ENCODE data around the gene COX7C.
"Not testable (repeated sequence)": the region's sequence is repeated elsewhere in the genome, so short reads cannot be mapped to it uniquely, and the experiment has no call there.

Gene COX7C

GRCh38 chr5:86631165-86631564 is 13.4 kb downstream of the COX7C start:
- H3K27ac Mint-ChIP-seq: no peak overlapping the region
- no peaks in the 10 kb centered on the region for H3K9me3 Mint-ChIP-seq
- no peak for DNase-seq
- no peaks in the 10 kb centered on the region for H3K36me3 Mint-ChIP-seq
- H3K4me1 Mint-ChIP-seq: no peaks in the 10 kb centered on the region
- H3K4me3 Mint-ChIP-seq: no peak overlapping the region
- peaks cover 29 to 49% of the 10 kb centered on the region in 2 donors for H3K27me3 Mint-ChIP-seq
- ATAC-seq (replicated peaks): no peak

GRCh38 chr5:86640998-86641397 is 23.3 kb downstream of the COX7C start:
- ATAC-seq (replicated peaks): no peak
- Mint-ChIP-seq H3K4me3 (no peak overlapping the region), H3K27me3 (peaks cover 6 to 8% of the 10 kb centered on the region in 2 donors), H3K4me1 (no peaks in the 10 kb centered on the region), H3K36me3 (no peaks in the 10 kb centered on the region), H3K9me3 (no peaks in the 10 kb centered on the region), H3K27ac (no peak overlapping the region)
- no peak for DNase-seq

GRCh38 chr5:86644843-86645242 is 27.1 kb downstream of the COX7C start:
- no peaks in the 10 kb centered on the region for H3K36me3 Mint-ChIP-seq

GRCh38 chr5:86645885-86646284 is 28.1 kb downstream of the COX7C start:
- ATAC-seq (replicated peaks) (no peak), DNase-seq (no peak)
- Mint-ChIP-seq H3K4me3 (no peak overlapping the region), H3K9me3 (no peaks in the 10 kb centered on the region), H3K4me1 (no peaks in the 10 kb centered on the region), H3K27me3 (peaks cover 8 to 9% of the 10 kb centered on the region in 2 donors), H3K27ac (no peak overlapping the region), H3K36me3 (no peaks in the 10 kb centered on the region)

More at GRCh38 chr5:86644843-86645242, 27.1 kb downstream of the COX7C start:
- Mint-ChIP-seq H3K4me3 (no peak overlapping the region), H3K27me3 (peaks cover 8 to 9% of the 10 kb centered on the region in 2 donors), H3K27ac (no peak overlapping the region), H3K4me1 (no peaks in the 10 kb centered on the region), H3K9me3 (no peaks in the 10 kb centered on the region)
- DNase-seq (no peak), ATAC-seq (replicated peaks) (no peak)

- H3K9me3 Mint-ChIP-seq: no peaks in the 10 kb centered on the region
- peaks cover 8 to 9% of the 10 kb centered on the region in 2 donors for H3K27me3 Mint-ChIP-seq
- no peak overlapping the region for H3K27ac Mint-ChIP-seq
- no peaks in the 10 kb centered on the region for H3K36me3 Mint-ChIP-seq
- H3K4me1 Mint-ChIP-seq: no peaks in the 10 kb centered on the region
- no peak for DNase-seq
- no peak for ATAC-seq (replicated peaks)
- no peak overlapping the region for H3K4me3 Mint-ChIP-seq
These were observed 28.9 kb downstream of the COX7C start for GRCh38 chr5:86646671-86647070.

- Mint-ChIP-seq H3K4me1 (no peaks in the 10 kb centered on the region), H3K4me3 (no peak overlapping the region), H3K27me3 (peaks cover 8 to 9% of the 10 kb centered on the region in 2 donors), H3K36me3 (no peaks in the 10 kb centered on the region), H3K27ac (no peak overlapping the region), H3K9me3 (no peaks in the 10 kb centered on the region)
- ATAC-seq (replicated peaks) (no peak), DNase-seq (no peak)
These were observed 32.2 kb downstream of the COX7C start for GRCh38 chr5:86649832-86650505.

- H3K36me3 Mint-ChIP-seq; ATAC-seq (replicated peaks); DNase-seq; H3K4me1 Mint-ChIP-seq; H3K4me3 Mint-ChIP-seq; H3K9me3 Mint-ChIP-seq; H3K27ac Mint-ChIP-seq: not testable (repeated sequence)
- H3K27me3 Mint-ChIP-seq: peaks cover 4 to 21% of the 10 kb centered on the region in 2 donors
These were observed 43.0 kb downstream of the COX7C start for GRCh38 chr5:86660771-86661170.

GRCh38 chr5:86664173-86664572 is 46.4 kb downstream of the COX7C start:
- H3K27me3 Mint-ChIP-seq: peaks cover 4 to 15% of the 10 kb centered on the region in 2 donors
- peaks cover 0 to 2% of the 10 kb centered on the region in 2 donors for H3K9me3 Mint-ChIP-seq
- H3K36me3 Mint-ChIP-seq: no peaks in the 10 kb centered on the region
- no peak overlapping the region for H3K27ac Mint-ChIP-seq
- ATAC-seq (replicated peaks) (no peak), DNase-seq (no peak)
- H3K4me3 Mint-ChIP-seq: no peak overlapping the region
- no peaks in the 10 kb centered on the region for H3K4me1 Mint-ChIP-seq

- Mint-ChIP-seq H3K36me3 (no peaks in the 10 kb centered on the region), H3K27me3 (peaks cover 4 to 10% of the 10 kb centered on the region in 2 donors), H3K27ac (no peak overlapping the region), H3K9me3 (no peaks in the 10 kb centered on the region), H3K4me1 (no peaks in the 10 kb centered on the region), H3K4me3 (no peak overlapping the region)
- no peak for ATAC-seq (replicated peaks)
- no peak for DNase-seq
These were observed 48.4 kb downstream of the COX7C start for GRCh38 chr5:86665984-86666760.

GRCh38 chr5:86666981-86667380 is 49.2 kb downstream of the COX7C start:
- Mint-ChIP-seq H3K4me1 (no peaks in the 10 kb centered on the region), H3K4me3 (no peak overlapping the region), H3K36me3 (no peaks in the 10 kb centered on the region), H3K9me3 (no peaks in the 10 kb centered on the region), H3K27me3 (peaks cover 4 to 8% of the 10 kb centered on the region in 2 donors), H3K27ac (no peak overlapping the region)
- ATAC-seq (replicated peaks): no peak
- no peak for DNase-seq

Data from stimulated activated naive B cell treated with anti-CD40 and anti-IgM and Interleukin-4, amounts not matched to agents 10 μg/mL and 1 μg/mL and 100 μg/mL, for 72 hours (primary cell).